ENCODE results near the gene ERP44. TPM values are rescaled to one million over a fixed set of nuclear protein-coding genes. Genes with fewer than 3 reads are reported as not detected.

The ERP44 gene
- total and polyA plus RNA-seq, 11 donors, result 7.9 to 21.6 (median 15.7) TPM

- Histone ChIP-seq H3K36me3 (peaks cover 0 to 47% (median 20%) of the 10 kb centered on the region in 9 donors), H3K4me3 (no peak overlapping the region), H3K27ac (no peak overlapping the region), H3K27me3 (no peaks in the 10 kb centered on the region), H3K9me3 (no peaks in the 10 kb centered on the region), H3K4me1 (peaks cover 0 to 5% (median 0%) of the 10 kb centered on the region in 12 donors)
- DNase-seq (no peak), ATAC-seq (no peak)
- no peak for TF ChIP-seq POLR2A (IDR thresholded peaks at IDR 0.05)
- intact Hi-C loops (cut with DNase I), result no loop called here
Measured at GRCh38 chr9:100129772-100130171, 31.0 kb upstream of the ERP44 start.

GRCh38 chr9:100126423-100126822 lies 27.6 kb upstream of the ERP44 start:
- DNase-seq, result no peak
- WGBS, 4 donors, result 96 to 99% (median 98%) methylated on average over 2 of the region's 2 CpGs

GRCh38 chr9:100125910-100126309 lies 27.1 kb upstream of the ERP44 start:
- ATAC-seq (no peak), DNase-seq (no peak)
- no peaks in the 10 kb centered on the region for H3K27me3 ChIP-seq
- TF ChIP-seq CTCF (IDR thresholded peaks at IDR 0.05), result no peak
- no peak for TF ChIP-seq POLR2A (IDR thresholded peaks at IDR 0.05)
- peaks cover 0 to 37% (median 14%) of the 10 kb centered on the region in 9 donors for H3K36me3 ChIP-seq
- no peak overlapping the region for H3K4me3 ChIP-seq
- H3K27ac ChIP-seq, result no peak overlapping the region
- intact Hi-C loops (cut with DNase I), result no loop called here
- no peaks in the 10 kb centered on the region for H3K9me3 ChIP-seq
- H3K4me1 ChIP-seq, result peaks cover 0 to 5% (median 0%) of the 10 kb centered on the region in 12 donors
- 97 to 100% (median 99%) methylated on average over 2 of the region's 2 CpGs for WGBS, 4 donors

More at GRCh38 chr9:100126423-100126822, 27.6 kb upstream of the ERP44 start:
- intact Hi-C loops (cut with DNase I), result no loop called here
- peaks cover 0 to 31% (median 14%) of the 10 kb centered on the region in 9 donors for H3K36me3 ChIP-seq
- ATAC-seq, result no peak
- no peaks in the 10 kb centered on the region for H3K9me3 ChIP-seq
- H3K27ac ChIP-seq, result no peak overlapping the region
- TF ChIP-seq CTCF (IDR thresholded peaks at IDR 0.05) (no peak), POLR2A (IDR thresholded peaks at IDR 0.05) (no peak)
- no peak overlapping the region for H3K4me3 ChIP-seq
- H3K27me3 ChIP-seq, result no peaks in the 10 kb centered on the region
- H3K4me1 ChIP-seq, result peaks cover 0 to 5% (median 0%) of the 10 kb centered on the region in 12 donors

- ATAC-seq, result no peak
- H3K4me3 ChIP-seq, result no peak overlapping the region
- TF ChIP-seq CTCF (IDR thresholded peaks at IDR 0.05) (no peak), POLR2A (IDR thresholded peaks at IDR 0.05) (no peak)
- no peaks in the 10 kb centered on the region for H3K27me3 ChIP-seq
- H3K27ac ChIP-seq, result no peak overlapping the region
- intact Hi-C loops (cut with DNase I), result no loop called here
- H3K9me3 ChIP-seq, result no peaks in the 10 kb centered on the region
- no peak for DNase-seq
- H3K36me3 ChIP-seq, result peaks cover 0 to 41% (median 14%) of the 10 kb centered on the region in 9 donors
- WGBS, 4 donors, result 93 to 98% (median 95%) methylated on average over 2 of the region's 2 CpGs
- H3K4me1 ChIP-seq, result peaks cover 0 to 5% (median 0%) of the 10 kb centered on the region in 12 donors
Measured at GRCh38 chr9:100125236-100125635, 26.4 kb upstream of the ERP44 start.

GRCh38 chr9:100120286-100120685 lies 21.5 kb upstream of the ERP44 start:
- no peak overlapping the region for H3K27ac ChIP-seq
- DNase-seq, result no peak
- H3K4me1 ChIP-seq, result peaks cover 0 to 5% (median 0%) of the 10 kb centered on the region in 12 donors
- intact Hi-C loops (cut with DNase I), result no loop called here
- TF ChIP-seq CTCF (IDR thresholded peaks at IDR 0.05), result no peak
- TF ChIP-seq POLR2A (IDR thresholded peaks at IDR 0.05), result no peak
- H3K36me3 ChIP-seq, result peaks cover 0 to 28% (median 0%) of the 10 kb centered on the region in 9 donors
- ATAC-seq, result no peak
- no peaks in the 10 kb centered on the region for H3K9me3 ChIP-seq
- H3K4me3 ChIP-seq, result no peak overlapping the region
- 92 to 98% (median 95%) methylated on average over 2 of the region's 2 CpGs for WGBS, 4 donors
- H3K27me3 ChIP-seq, result no peaks in the 10 kb centered on the region
